Muscle of back (tissue), 11 donors: ENCODE measurements around the gene TGFBR2. TPM values are rescaled to one million over a fixed set of nuclear protein-coding genes. Genes with fewer than 3 reads are reported as not detected.
A peak's percentile ranks its signal among the peaks of the same experiment; 100 is the strongest.

Experiments
- DNase-seq, 3 donors: peaks; one replicate each; pipeline versions ENCODE4 v3.0.0 to v3.0.0-alpha.2; 2013
- polyA plus RNA-seq, 10 donors: library from polyadenylated mRNA; unstranded; fragments of 120-200 nt; gene quantifications; one replicate each; pipeline ENCODE4 v1.2.1, GENCODE V29; 2013; ENCODE audit not compliant: insufficient read length in 10 of 10

Gene TGFBR2
- polyA plus RNA-seq, 10 donors: 69.1 to 104 (median 80.8) TPM

DNA sequence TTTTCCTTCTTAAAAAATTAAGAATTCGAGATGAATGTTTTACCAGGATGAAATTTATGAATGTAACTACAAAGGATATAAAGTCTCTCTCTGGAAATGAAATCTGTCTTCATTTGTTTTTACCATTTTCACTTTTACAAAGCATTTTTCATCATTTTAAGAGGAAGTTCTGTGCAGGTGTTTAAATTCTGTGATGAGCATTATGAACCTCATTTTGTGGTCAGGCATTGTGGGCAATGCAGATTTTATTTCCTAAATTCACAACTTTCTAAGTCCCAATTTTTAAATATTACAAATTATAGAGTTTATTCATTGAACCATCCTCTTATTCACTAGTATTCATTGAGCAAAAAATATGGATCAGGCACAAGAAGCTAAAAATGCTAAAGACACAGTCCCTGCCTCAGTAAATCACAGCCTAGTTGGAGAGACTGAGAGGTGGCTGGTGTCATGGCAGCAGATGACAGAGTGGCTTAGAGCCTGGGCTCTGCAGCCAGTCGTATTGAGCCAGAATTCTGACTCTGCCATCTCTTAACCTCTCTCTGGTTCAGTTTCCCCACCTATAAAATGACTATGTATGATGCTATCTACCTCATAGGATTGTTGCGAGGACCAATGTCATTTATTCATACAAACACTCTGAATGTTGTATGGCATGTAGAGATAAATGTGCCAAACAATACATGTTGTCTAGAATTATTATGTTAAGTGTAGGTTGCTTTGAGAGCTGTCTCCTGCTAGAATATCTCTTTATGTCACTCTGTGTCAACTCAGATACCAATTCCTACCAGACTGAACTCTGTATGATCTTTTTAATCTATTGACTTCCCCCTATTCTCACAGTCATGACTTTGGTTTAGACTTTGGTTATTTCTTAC is 7.5 kb upstream of the TGFBR2 start:
- DNase-seq: no peak

DNA sequence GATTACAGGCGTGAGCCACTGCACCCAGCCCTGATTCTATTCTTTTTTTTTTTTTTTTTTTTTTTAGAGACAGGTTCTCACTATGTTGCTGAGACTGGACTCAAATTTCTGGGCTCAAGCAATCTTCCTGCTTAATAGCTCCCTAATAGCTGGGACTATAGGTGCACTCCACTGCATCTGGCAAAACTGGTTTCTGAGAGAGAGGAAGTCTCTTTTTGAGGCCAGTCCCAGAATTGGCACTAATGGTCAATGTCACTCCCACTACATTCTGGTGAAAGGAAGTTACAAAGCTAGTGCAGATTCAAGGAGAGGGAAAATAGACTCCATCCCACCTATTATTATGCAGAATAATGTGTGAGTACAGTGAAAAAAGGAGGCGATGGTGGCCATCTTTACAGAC is 5.8 kb upstream of the TGFBR2 start:
- no peak for DNase-seq

DNA sequence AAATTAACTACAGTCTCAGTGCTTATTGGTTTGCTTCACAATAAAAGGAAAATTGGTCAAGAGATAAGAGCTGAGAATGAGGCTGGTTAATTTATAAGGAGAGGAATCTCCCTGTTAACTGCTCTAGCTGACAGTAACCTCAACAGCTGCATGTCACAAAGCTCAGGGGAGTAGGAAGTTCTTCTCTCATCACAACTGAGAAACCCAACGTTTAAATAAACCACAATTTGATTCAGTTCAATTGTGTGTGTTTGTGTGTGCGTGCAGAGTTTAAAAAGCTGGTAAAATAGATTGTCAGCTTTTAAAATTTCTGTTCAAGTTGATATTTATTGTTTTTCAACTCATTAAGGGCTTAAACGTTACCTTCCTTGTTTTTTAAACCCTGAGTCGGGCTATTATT is 3.5 kb upstream of the TGFBR2 start:
- DNase-seq: no peak

DNA sequence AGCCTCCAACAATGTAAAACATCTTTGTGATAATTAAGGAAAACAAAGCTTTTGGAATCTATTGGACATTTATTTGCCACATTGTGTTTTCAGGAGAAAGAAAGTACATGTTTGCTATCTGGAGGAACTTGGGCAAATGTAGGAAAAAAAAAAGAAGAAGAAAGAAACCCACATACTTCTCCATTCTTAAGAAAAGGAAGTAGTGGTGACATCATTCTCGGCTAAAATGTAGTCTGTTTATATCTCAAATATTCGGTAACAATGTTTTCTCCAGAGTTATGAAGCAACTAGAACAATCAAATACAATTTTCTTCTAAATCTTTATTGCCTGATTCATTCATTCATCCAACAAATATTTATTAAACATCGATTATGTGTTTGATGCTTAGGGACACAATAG is 2.3 kb upstream of the TGFBR2 start:
- DNase-seq: no peak

DNA sequence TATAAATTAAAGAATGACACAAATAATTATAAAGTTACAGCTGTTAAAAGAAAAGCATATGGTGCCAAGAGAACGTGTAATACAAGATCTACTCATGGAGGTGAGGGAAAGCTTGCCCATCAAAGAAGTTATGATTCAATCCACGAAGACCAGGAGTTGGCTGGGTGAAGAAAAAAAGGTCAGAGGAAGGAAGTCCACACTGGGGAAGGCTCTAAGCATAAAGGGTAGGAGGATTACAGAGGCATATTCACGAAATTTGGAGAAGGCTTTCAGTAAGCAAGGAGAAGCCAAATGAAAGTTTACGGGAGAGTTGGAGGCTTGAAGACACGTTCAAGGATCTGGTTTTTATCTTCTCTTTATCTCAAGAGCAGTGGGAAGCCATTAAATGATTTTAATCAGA is 1.8 kb upstream of the TGFBR2 start:
- DNase-seq: no peak

DNA sequence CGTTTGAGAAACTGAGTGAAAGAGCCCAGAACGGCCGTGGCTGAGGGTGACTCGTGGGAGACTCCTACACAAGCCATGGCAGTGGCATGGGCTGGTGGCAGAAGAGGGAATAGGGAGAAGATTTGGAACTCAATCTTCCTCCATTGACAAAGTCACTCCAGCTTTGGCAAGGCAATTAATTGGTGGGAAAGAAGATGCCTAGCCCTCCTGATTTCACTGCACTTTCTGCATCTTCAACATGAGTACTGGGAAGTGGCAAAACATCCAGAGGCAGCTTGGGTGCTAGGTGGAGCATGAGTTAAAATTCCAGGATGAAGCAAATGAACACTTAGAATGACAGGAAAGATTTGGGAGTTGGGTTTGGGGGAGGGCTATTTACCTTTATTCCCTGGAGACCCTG is 1.4 kb upstream of the TGFBR2 start:
- DNase-seq: no peak

DNA sequence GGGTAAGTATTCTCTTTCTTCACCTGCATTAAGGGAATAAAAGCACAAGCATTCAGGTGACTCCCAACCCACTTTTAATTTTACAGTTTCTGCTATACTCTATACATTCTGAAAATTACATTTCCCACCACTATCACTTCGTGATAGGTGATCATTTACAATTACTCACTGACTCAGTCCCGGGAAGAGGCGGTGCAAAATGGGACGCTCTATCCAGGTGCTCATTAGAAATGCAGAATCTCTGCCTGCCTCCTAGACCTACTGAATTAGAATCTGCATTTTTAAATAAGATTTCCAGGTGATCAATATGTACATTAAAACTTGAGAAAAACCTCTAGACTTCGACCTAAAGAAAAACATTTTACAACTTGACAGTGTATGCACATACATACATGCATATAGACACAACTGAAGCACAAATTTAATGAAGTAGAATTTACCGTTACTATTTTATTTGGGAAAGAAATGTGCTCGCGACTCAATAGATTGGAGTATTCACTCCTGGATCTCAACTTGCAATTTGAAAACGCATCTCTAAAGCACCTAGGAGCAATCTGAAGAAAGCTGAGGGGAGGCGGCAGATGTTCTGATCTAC is 598 bp upstream of the TGFBR2 start:
- DNase-seq: no peak

DNA sequence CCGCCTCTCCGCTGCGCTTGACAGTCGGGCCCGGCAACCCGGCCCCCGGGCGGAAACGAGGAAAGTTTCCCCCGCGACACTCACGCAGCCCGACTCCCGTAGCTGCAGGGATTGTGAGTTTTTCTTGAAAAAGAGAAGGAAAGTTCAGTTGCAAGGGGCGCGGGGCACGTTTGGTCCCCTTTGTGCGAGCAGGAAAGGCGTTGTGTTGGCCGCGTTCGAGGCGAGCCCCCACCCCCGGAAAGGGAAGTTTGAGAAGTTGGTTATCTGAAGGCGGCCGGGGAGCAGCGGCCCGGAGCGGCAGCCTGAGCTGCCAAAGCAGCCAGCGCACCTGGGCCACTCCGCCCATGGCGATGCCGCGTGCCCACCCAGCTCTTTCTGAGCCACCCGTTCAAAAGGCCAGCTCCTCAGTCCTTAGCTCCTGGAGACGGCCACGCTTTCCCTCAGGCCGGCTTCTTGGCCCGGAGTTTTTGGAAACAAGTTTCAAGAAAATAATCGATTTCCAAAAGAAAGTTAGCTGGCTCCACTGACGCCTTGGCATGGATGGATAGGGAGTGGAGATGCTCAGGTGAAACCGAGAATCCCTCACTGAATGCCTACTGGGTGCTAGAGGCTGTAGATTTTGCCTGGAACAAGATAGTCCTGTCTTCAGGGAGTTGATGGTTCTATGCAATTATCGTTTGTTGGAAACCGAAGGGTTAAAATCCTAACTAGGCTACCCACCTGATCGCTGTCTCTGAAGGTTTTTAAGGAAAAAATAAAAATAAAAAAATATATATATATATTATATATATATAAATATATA is 832 bp downstream of the TGFBR2 start:
- DNase-seq: peak in 2 of 3 donors; percentile 72 to 92

DNA sequence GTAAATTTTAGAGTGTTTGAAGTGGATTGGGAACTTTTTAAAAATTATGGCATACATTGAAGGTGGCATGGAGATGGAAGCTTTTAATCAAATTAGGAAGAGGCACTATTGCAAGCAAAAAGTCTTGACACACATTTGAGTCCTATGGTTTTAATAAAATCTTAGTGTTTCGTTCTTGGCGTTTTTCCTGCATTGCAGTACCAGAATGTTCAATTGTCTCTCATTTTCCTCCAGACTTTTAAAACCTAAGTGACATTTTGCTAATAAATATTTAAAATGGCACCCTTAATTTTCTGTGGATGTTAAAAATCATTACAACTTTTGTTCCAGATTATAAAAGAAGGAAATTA is 2.2 kb downstream of the TGFBR2 start:
- DNase-seq: no peak

DNA sequence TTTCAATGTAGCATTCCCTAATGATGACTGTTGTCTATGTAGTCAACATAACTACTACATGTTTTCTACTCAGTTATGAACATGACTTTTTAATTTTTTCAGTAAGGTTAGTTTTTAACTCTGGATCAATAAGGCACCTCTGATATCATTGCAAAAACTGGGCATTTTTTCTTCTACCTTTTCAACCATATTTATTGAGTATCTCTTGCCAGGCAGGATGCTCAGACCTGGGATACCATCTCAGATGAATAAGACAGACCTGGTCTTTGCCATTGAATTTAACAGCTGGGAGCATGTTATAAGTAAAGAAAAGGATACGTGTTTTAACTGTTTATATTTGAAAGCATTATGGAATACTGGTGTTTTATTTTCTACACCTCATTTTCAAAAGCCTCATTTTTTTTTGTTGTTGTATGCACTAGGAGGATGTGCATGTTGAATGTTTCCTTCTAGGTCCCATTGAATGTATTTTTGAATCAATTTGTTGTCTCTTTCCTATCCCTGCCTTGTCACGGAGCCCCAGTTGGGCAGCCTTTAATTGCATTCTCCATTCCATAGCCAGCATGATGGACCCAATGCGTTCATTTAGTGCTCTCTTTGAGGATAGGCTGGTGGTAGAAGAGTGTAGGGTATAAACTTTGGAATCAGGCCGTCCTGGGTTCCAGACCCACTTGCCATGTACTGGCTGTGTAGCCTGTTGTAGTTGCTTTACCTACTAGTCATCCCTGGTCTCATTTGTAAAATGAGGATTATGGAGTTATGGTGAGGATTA is 3.7 kb downstream of the TGFBR2 start:
- no peak for DNase-seq

DNA sequence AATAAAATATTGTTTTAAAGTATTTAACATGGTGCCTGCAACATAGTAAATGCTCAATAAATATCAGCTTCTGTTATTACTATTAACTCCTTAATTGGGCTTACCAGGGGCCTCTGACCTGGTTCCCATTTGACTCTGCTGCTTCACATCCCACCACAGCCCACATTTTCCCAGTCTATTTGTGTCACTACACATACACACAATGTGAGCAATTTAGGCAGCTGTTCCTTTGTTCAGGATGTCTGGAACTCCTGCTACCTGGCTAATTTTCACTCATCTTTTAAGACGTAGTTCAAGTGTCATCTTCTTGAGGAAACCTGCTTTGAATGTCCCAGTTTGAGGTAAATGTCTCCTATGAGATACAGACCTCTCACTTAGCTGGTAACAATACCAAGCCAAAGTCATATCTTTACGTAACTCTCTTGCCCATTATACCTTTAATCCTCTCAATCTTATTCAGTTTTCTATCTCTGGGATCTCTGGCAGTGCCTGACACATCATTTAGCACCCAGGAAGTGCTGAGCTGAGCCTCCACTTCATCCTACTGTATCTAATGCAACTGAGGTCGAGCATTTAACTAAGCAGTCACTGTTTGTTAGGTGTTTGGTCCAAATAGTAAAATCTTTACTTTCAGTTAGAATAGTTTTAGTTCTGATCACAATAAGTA is 4.4 kb downstream of the TGFBR2 start:
- DNase-seq: no peak

DNA sequence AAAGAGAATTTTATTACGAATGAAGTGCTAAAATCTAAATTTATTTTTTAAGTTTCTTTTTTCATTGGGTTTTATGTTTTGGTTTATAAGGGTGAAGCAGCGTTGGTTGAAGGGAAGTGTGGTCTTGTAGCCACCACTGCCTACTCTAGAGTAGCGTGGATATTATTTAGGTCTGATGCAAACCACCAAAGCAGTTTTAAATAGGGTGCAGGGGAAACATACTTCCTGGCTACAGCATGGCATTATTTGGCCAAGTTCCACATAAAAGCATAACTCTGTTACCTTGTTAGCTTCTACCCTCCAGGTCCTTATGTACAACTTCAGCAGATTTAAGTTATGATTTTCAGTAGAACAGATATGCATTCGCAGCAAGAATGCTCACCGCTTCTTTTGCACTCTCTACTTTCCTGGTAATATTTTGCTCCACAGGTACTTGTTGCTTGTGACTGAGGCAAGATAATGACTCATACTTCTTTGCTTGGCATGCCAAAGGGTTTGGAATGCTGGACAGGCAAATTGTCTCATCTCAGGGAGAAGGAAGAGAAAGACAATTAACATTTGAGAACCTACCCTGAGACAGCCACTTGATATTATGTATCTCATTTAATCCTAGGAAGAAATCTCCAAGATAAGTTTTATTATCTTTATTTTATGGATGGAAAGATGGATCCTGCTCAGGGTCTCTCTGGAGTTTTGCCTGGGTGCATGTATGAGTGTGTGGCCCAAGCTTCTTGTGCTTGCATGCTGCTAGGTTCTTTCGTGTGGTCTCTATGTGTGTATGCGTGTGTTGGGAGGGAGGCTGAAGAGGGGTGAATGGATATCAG is 5.4 kb downstream of the TGFBR2 start:
- DNase-seq: no peak

DNA sequence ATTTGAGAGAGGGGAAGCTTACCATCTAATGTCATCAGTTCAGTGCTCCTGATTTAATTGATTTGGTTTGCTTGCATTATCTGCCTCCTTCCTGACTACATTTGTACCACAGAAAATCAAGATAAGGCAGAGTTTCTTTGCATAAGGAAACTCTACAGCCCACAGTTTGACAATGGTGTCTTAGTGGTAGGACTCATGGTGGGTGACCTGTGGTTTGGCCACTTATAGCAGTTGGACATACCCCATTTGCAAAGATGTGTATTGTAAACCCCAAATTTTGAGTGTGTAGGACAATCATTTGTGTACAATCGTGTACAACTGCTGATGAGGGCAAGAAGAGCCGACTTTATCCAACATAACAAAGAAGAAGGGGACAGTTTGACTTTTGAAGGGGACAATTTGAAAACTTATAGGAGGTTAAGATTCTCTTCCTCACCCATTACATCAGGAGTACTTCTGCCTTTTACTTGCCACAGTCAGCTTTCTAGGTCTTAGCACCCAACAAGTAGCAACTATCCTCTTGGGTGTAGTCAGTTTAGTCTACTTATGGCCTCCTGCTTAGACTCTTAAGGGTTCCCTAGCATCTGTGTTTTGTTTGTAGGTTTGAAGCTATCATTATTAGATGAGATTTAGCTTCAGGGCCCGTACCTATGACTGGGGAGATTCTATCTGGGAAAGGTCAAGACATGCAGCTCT is 6.2 kb downstream of the TGFBR2 start:
- DNase-seq: no peak

DNA sequence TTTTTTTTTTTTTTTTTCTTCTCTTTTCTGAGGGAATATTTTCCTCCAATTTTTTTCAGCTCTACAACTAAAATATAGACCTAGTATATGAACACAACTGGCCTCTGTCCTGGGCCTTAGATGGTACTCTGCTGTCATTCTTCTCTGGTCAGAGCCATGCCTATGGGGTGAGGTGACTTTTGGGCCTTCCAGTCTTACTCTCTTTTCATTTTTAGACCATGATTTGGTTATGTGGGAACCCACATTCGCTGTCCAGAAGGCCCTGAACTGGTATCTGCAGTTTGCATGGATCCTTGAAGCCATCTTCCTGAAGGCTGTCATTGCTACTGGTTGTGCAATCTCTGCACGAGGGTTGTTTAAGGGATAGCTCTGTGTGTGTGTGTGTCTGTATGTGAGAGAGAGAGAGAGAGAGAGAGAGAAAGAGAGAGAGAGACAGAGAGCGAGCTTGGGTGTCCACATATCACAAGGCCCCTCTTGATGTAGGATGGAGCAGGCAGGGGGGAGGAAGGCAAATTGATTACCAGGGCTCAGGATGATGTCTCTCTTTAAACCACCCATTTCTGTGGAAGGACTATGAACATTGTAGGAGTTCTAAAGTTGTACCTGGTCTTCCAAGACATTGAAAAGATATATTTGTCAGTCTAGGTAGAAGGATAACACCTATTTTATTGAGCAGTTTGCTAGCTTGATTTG is 6.9 kb downstream of the TGFBR2 start:
- DNase-seq: no peak

DNA sequence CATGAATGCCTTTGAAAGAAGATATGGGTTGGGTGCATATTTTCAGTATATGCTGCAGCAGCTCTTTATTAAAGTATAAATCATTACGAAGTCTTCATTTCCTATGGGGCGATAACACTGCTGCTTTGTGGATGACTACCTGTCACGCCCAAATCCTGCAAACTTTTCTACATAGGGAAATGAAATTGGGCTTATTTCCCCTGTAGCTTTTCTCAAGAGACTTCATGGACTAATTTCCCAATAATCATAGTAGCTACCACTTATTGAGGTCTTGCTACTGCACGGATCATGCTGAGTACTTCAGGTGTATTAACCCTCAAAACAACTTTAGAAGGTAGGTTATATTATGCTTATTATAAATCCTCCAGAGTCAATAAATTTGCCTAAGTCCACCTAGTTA is 8.0 kb downstream of the TGFBR2 start:
- DNase-seq: no peak

DNA sequence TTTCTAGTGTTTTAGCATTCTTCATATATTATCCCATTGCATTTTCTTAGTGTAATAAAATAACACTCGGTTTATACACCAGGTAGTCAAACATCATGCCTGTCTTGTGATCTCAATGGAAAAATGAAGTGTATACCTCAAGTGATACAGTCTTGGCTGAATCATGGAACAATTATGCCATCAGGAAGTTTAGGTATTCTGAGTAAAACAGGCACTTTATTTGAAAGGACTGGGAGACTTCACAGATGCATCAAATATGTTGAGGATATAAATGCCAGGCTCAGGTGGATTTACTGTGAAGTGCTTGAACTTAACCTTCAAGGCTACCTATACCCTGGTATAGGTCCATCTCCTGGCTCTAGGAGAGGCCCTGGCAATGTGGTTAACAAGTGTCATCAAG is 8.5 kb downstream of the TGFBR2 start:
- no peak for DNase-seq

DNA sequence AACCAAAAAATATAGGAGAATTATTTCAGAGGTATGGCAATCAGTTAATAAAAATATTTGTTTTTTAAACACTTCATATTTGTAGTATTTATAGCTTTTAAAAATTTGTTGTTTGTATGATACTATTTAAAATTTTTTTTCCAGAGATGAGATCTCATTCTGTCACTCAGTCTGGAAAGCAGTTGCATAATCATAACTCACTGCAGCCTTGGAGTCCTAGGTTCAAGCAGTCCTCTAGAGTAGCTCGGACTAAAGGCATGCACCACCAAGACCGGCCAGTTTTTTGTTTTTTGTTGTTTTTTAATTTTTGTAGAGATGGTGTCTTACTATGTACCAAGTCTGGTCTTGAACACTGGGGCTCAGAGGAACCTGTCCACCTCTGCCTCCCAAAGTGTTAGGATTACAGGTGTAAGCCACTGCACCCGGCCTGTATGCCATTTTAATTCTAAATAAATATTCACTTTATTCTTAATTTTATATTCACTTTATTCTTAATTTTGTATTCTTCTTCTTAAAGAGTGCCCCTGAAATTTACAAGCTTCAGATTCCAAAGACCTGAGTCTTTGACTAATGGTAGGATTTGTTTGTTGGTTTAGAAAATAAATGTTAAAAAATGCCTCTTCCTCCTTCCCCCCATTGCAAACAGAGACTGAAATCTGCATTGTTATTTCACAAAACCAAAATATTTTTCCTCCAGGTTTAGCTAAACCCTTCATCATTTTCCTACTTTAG is 9.4 kb downstream of the TGFBR2 start:
- DNase-seq: no peak

DNA sequence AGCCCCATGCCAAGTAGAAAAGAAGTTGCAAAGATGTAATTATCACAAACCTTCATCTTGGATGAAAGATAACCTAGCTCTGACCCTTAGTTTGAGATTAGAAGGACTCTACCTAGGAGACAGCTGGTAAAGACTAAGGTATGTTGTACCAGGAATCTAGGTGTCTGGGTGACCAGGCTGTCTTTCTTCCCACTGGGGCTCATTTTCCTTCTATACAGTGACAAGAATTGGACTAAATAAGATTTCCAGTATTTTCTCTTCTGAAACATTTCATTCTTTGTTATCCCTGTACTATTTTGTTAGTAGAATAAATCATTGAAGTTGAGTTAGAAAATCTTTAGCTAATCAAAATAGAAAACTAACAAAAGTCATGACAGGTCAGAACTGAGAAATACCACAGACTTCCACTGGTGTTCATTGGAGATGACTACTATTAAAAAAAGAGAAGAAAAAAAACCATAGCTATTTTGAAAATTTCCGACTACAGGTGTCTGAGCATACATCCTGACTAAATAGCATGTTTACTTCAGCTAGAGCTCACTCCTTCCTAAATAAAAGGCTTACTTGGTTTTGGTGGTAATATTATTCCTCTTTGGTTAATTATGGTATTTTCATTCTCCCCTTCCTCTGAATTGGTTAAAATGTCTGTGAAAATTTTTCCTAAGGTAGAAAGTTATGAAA is 10.1 kb downstream of the TGFBR2 start:
- no peak for DNase-seq
